GM18870 (cell line): ENCODE data around the gene OR2T12.
A peak's percentile ranks its signal among the peaks of the same experiment; 100 is the strongest.
"Not testable (repeated sequence)": the region's sequence is repeated elsewhere in the genome, so short reads cannot be mapped to it uniquely, and the experiment has no call there.

Experiments
- ATAC-seq: cut with Tn5 transposase; IDR thresholded peaks from one replicate; pipeline ENCODE4 v1.9.1; 2021; ENCODE audit warnings: moderate library complexity; ENCODE audit not compliant: unreplicated experiment

The OR2T12 gene, protein sequence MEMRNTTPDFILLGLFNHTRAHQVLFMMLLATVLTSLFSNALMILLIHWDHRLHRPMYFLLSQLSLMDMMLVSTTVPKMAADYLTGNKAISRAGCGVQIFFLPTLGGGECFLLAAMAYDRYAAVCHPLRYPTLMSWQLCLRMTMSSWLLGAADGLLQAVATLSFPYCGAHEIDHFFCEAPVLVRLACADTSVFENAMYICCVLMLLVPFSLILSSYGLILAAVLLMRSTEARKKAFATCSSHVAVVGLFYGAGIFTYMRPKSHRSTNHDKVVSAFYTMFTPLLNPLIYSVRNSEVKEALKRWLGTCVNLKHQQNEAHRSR

GRCh38 chr1:248303324-248303723, at the start of gene OR2T12:
OR2T12 (minus strand) TSS chr1:248303424; CDS start chr1:248295578, 7,846 bp downstream.
- no peak for ATAC-seq

- no peak for ATAC-seq
Measured at GRCh38 chr1:248348475-248348874, 45.3 kb upstream of the OR2T12 start, which contains the start of gene OR14C36. OR14C36 (plus strand) TSS chr1:248348775; CDS start chr1:248348775, 0 bp downstream.

- ATAC-seq, result no peak
Measured at GRCh38 chr1:248343451-248343850, 40.2 kb upstream of the OR2T12 start.

GRCh38 chr1:248324468-248324867, 21.2 kb upstream of the OR2T12 start, which contains the start of gene OR2M7:
OR2M7 (minus strand) TSS chr1:248324568; CDS start chr1:248324568, 0 bp downstream.
- no peak for ATAC-seq

GRCh38 chr1:248316796-248317195, 13.6 kb upstream of the OR2T12 start:
- no peak for ATAC-seq

DNA sequence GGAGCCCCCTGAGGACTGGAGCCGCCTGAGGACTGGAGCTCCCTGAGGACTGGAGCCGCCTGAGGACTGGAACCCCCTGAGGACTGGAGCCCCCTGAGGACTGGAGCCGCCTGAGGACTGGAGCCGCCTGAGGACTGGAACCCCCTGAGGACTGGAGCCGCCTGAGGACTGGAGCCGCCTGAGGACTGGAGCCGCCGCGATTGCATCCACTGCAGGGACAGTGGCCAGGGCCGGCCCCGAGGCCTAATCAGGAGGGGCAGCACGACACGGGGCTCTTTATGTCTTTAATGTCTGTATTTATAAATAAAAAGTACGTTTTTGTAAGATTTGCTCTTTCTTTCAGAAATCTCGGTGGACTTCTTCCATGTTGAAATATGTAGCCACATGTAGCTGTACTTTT, 3.5 kb upstream of the OR2T12 start:
- not testable (repeated sequence) for ATAC-seq

GRCh38 chr1:248306103-248306502, 2.9 kb upstream of the OR2T12 start:
- no peak for ATAC-seq

DNA sequence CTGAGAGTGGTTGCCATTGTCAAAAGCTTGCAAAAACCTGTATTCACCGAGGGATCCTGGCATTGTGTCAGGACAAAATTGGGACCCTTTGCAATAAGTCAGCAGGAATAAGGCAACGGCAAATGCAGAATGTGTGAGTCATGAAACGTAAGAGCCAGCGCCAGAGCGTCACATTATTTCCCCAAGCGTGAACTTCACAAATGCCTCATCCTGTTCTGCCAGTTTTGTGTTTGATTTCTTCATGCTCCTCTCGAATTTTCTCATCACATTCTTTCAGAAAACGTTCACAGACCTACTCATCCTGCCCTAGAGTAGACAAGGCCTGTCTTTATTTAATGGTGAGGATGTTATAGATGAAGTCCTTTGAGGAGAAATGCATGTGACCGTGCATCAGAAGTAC, 2.4 kb upstream of the OR2T12 start:
- ATAC-seq, result not testable (repeated sequence)

DNA sequence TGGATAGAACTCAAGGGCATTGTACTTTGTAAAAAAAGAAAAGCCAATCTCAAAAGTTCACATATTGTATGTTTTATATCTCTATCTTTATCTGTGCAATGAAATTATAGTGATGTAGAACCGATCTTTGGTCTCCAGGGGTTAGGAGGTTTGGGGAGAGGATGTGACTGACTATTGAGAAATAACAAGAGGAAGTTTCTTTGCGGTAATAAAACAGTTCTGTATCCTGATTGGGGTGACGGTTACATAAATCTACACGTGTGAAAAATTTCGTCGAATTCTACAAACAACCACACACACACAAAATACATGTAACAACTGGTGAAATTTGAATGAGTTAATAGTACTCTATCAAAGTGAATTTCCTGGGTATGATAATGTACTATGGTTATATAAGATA, 14.8 kb downstream of the OR2T12 start:
- no peak for ATAC-seq

DNA sequence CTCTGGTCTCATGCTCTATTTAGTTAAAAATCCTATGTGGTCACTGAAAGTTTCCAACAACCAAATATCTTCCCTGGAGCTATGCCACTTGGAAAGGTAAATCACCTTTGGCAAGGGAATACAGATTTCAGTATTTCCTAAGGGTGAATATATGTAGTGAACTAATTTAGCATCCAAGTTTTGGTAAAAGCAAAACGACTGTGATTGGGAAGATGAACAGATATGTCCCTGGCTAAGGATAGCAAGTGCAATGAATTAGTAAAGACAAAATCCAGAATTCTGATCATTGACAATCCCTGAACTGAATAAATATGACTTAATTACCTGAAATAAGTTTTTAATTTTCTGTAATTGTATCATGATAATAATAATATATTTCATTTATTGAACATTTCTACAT, 25.3 kb downstream of the OR2T12 start, which contains the start of gene OR2T33:
TSS of gene OR2T33 (minus strand) at position 101 of the 400 bp plus-strand sequence. CDS start 4,162 bp downstream, outside the sequence.
- no peak for ATAC-seq

DNA sequence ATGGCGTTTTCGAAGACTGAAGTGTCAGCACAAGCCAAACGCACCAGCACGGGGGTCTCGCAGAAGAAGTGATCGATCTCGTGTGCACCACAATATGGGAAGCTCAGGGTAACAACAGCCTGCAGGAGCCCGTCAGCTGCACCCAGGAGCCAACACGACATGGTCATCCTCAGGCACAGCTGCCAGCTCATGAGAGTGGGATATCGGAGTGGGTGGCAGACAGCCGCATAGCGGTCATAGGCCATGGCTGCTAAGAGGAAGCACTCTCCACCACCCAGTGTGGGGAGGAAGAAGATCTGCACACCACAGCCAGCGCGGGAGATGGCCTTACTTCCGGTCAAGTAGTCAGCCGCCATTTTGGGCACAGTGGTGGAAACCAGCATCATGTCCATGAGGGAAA, 30.0 kb downstream of the OR2T12 start:
- not testable (repeated sequence) for ATAC-seq

GRCh38 chr1:248268178-248268577, 35.0 kb downstream of the OR2T12 start:
- ATAC-seq, result no peak

GRCh38 chr1:248259309-248259708, 43.9 kb downstream of the OR2T12 start:
- ATAC-seq, result not testable (repeated sequence)

DNA sequence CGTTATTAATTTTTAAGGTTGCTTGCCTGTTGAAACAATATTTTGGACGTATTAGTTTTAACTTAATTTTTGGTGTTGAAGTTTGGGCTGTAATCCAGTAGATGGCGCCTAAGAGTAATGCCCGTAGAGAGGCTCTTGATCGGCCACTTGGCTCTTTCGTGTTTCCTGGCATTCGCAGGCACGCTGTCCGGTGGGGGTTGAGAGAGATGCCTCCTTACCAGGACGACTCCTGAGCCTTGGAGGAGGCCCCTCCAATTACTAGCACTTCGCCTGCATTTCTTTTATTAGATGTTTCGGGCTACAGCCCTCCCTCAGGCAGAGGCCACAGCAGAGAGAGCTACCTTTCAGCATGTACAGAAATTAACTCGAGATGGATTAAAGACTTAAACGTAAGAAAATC, 60.0 kb downstream of the OR2T12 start:
- ATAC-seq, result peak; percentile 89
